ENCODE data around the gene GIPC3.

- TF ChIP-seq CTCF (IDR thresholded peaks at IDR 0.05) (no peak), EP300 (IDR thresholded peaks at IDR 0.05) (no peak), POLR2A (IDR thresholded peaks at IDR 0.05) (no peak)
Observed at GRCh38 chr19:3548606-3549005, 36.7 kb upstream of the GIPC3 start.

Measured in ovary (tissue), 3 donors.